GM12873 (cell line): ENCODE results near the gene UPF3A.

Experiments used
- CTCF ChIP-seq: IDR thresholded peaks from 2 replicates; pipeline ENCODE4 v1.5.1; 2012; ENCODE audit warnings: low read depth, mild to moderate bottlenecking, moderate library complexity, low read length, control low read depth; ENCODE audit not compliant: insufficient read depth; ENCODE audit errors: missing control alignments

The UPF3A gene

GRCh38 chr13:114283576-114283975 lies 2.2 kb downstream of the UPF3A start:
- TF ChIP-seq CTCF, result no peak

- TF ChIP-seq CTCF, result no peak
Measured at GRCh38 chr13:114284680-114285079, 3.3 kb downstream of the UPF3A start.

GRCh38 chr13:114285166-114285808 lies 3.9 kb downstream of the UPF3A start:
- no peak for TF ChIP-seq CTCF

- TF ChIP-seq CTCF, result no peak
Measured at GRCh38 chr13:114286808-114287207, 5.4 kb downstream of the UPF3A start.

GRCh38 chr13:114288157-114288591 lies 6.8 kb downstream of the UPF3A start:
- no peak for TF ChIP-seq CTCF

GRCh38 chr13:114296448-114296847 lies 15.0 kb downstream of the UPF3A start:
- no peak for TF ChIP-seq CTCF

GRCh38 chr13:114296902-114297301 lies 15.5 kb downstream of the UPF3A start:
- no peak for TF ChIP-seq CTCF

GRCh38 chr13:114298866-114299265 lies 17.5 kb downstream of the UPF3A start:
- TF ChIP-seq CTCF, result no peak
